Erythroblast (primary cell): ENCODE results near the gene EHF.

ENCODE experiments used
- DNase-seq, 2 experiments: peaks; one replicate each; lab custom pipeline; 2025; lab: John Stamatoyannopoulos, UW
- GATA1 ChIP-seq: IDR thresholded peaks from 2 replicates; pipeline ENCODE4 v1.6.1; 2011; ENCODE audit warnings: low read depth, mild to moderate bottlenecking, control low read depth, low read length, moderate library complexity
- POLR2A ChIP-seq: IDR thresholded peaks from 2 replicates; pipeline ENCODE4 v1.6.1; 2011; ENCODE audit warnings: mild to moderate bottlenecking, low read length

Gene EHF

DNA sequence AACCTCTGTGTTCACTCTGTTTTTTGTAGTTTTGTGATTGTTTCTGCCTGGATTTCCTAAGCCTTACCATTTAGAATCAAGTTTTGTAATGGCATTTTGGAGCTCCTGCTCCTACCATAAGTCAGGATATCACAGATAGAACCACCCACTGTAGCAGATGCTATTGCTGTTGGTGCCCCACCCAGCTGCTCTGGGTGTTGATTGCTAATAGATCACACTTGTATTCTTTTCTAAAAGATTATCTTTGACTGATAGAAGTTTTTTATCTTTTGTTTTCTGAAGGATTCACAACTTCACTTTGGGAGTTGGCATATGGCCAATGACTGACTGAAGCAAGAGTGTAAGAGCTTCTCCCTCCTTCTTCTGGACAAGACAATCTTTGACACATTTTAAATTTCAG lies 76.0 kb downstream of the EHF start:
- DNase-seq, result peak in 1 of 2 experiments; percentile 2

DNA sequence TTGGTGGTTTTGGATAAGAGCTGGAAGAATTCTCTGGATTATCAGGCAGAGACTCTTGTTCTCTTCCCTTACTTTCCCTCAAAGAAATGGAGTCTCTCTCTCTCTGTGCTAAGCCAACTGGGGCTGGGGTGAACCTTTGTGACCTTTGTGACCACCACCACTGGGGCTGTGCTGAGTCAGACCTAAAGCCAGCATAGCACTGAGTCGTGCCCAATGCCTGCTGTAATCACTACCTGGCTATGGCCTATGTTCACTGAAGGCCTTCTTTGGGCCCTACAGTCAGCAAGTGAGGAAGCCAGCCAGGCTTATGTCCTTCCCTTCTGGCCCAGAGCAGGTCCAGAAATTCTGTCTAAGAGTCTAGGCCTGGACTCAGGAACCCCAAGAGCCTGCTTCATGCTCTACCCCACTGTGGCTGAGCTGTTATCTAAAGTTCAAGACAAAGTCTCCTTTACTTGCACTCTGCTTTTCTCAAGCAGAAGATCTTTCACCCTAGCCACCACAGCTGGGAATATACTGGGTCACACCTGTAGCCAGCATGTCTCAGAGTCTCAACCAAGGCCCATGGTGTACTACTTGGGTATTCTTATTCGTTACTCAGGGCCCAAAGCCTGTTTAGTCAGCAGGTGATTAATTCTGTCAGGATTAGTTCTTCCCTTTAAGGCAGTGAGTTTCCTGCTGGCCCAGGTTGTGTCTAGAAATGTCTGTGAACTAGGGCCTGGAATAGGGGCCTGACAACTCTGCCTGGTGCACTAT lies 86.0 kb downstream of the EHF start:
- TF ChIP-seq POLR2A (no peak), GATA1 (no peak)
- DNase-seq, result no peak

More for the DNA sequence above, 76.0 kb downstream of the EHF start:
- TF ChIP-seq POLR2A (no peak), GATA1 (no peak)

DNA sequence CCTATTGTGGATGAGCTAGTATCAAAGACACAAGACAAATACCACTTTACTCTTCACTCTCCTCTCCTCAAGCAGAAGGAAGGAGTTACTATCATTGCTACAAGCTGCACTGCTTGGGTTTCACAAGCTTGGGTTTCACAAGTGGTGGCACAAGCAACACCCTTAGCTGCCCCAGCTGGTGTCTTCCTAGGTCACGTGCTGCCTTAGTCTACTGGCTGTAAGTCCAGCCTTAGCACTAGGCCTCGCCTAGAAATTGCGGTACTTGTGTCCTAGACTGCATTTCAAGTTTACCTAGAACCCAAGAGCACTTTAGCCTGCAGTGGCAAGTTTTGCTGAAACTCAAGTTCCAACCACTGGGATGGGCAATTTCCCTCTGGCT lies 86.6 kb downstream of the EHF start:
- TF ChIP-seq GATA1, result no peak
- TF ChIP-seq POLR2A, result no peak

More for the DNA sequence above, 86.6 kb downstream of the EHF start:
- no peak for DNase-seq
